H1 (cell line): ENCODE data around the gene LHPP.

Experiments
- CTCF ChIP-seq, 3 experiments: IDR thresholded peaks; 1 replicate in 2 of 3; 2 replicates in 1 of 3; pipeline versions ENCODE4 v1.5.1 to v1.6.1; 2011; ENCODE audit warnings: low read length in 3 of 3, mild to moderate bottlenecking in 3 of 3, inconsistent platforms in 2 of 3, low read depth in 1 of 3, moderate library complexity in 1 of 3; ENCODE audit not compliant: insufficient read depth in 1 of 3; ENCODE audit errors: control extremely low read depth in 1 of 3
- EP300 ChIP-seq, 2 experiments: IDR thresholded peaks; 1 replicate in 1 of 2; 2 replicates in 1 of 2; pipeline ENCODE4 v1.6.1; 2011 to 2012; ENCODE audit warnings: low read depth in 2 of 2, low read length in 2 of 2, mild to moderate bottlenecking in 2 of 2, borderline replicate concordance in 1 of 2, inconsistent platforms in 1 of 2, moderate library complexity in 1 of 2
- GABPA ChIP-seq: IDR thresholded peaks from 2 replicates; pipeline ENCODE4 v1.6.1; 2011; ENCODE audit warnings: mild to moderate bottlenecking, low read length, moderate library complexity, borderline replicate concordance; ENCODE audit not compliant: insufficient read depth
- GTF2F1 ChIP-seq: IDR thresholded peaks from 2 replicates; pipeline ENCODE4 v1.6.1; 2012; ENCODE audit warnings: low read depth, low read length, improper control_type of control experiment, borderline replicate concordance
- JUN ChIP-seq: IDR thresholded peaks from 2 replicates; pipeline ENCODE4 v1.6.1; 2011; ENCODE audit warnings: low read depth, mild to moderate bottlenecking, improper control_type of control experiment, low read length
- RAD21 ChIP-seq, 2 experiments: IDR thresholded peaks in 1 of 2; conservative IDR thresholded peaks in 1 of 2; 2 replicates each; pipeline ENCODE4 v1.6.1; 2011; ENCODE audit warnings: low read depth in 2 of 2, low read length in 2 of 2, improper control_type of control experiment in 1 of 2, inconsistent platforms in 1 of 2, mild to moderate bottlenecking in 1 of 2, moderate library complexity in 1 of 2
- TAF1 ChIP-seq: IDR thresholded peaks from 2 replicates; pipeline ENCODE4 v1.6.1; 2011; ENCODE audit warnings: mild to moderate bottlenecking, low read depth, low read length

- TF ChIP-seq GTF2F1 (no peak), CTCF (IDR thresholded peaks at IDR 0.05; ENCODE audit: control extremely low read depth in 1 of 3, insufficient read depth in 1 of 3, low read depth in 1 of 3, low read length in 3 of 3) (no peak), GABPA (no peak), RAD21 (IDR thresholded peaks at IDR 0.05 in 1 of 2, conservative IDR thresholded peaks at IDR 0.05 in 1 of 2; ENCODE audit: low read depth in 2 of 2, low read length in 2 of 2) (no peak), TAF1 (no peak), EP300 (IDR thresholded peaks at IDR 0.05; ENCODE audit: borderline replicate concordance in 1 of 2, low read depth in 2 of 2, low read length in 2 of 2) (no peak), JUN (no peak)
These were observed 197.1 kb downstream of the LHPP start for GRCh38 chr10:124658591-124659242.
